HG03045 (cell line): ENCODE results near the gene EMCN.
"Not testable (repeated sequence)": the region's sequence is repeated elsewhere in the genome, so short reads cannot be mapped to it uniquely, and the experiment has no call there.

Experiments
- ATAC-seq: cut with Tn5 transposase; IDR thresholded peaks from one replicate; pipeline ENCODE4 v1.9.1; 2021; ENCODE audit warnings: mild to moderate bottlenecking, moderate library complexity; ENCODE audit not compliant: unreplicated experiment

The EMCN gene

GRCh38 chr4:100391086-100391485, 126.7 kb downstream of the EMCN start:
- ATAC-seq: no peak

- no peak for ATAC-seq
Observed at GRCh38 chr4:100386270-100386669, 131.6 kb downstream of the EMCN start.

GRCh38 chr4:100380401-100380800, 137.4 kb downstream of the EMCN start:
- not testable (repeated sequence) for ATAC-seq

- no peak for ATAC-seq
Observed at GRCh38 chr4:100379583-100380105, 138.2 kb downstream of the EMCN start.

GRCh38 chr4:100372432-100372831, 145.4 kb downstream of the EMCN start:
- no peak for ATAC-seq

- no peak for ATAC-seq
Observed at GRCh38 chr4:100369871-100370270, 148.0 kb downstream of the EMCN start.

- ATAC-seq: no peak
Observed at GRCh38 chr4:100367451-100367850, 150.4 kb downstream of the EMCN start.

- peak; percentile 78 for ATAC-seq
Observed at GRCh38 chr4:100366213-100366612, 151.6 kb downstream of the EMCN start.

GRCh38 chr4:100362366-100362765, 155.5 kb downstream of the EMCN start:
- no peak for ATAC-seq

- ATAC-seq: no peak
Observed at GRCh38 chr4:100361336-100361735, 156.5 kb downstream of the EMCN start.

GRCh38 chr4:100360211-100360610, 157.6 kb downstream of the EMCN start:
- ATAC-seq: no peak

GRCh38 chr4:100359441-100359840, 158.4 kb downstream of the EMCN start:
- ATAC-seq: no peak

- ATAC-seq: no peak
Observed at GRCh38 chr4:100357542-100357941, 160.3 kb downstream of the EMCN start.

GRCh38 chr4:100356172-100356571, 161.7 kb downstream of the EMCN start:
- no peak for ATAC-seq

- not testable (repeated sequence) for ATAC-seq
Observed at GRCh38 chr4:100352352-100352751, 165.5 kb downstream of the EMCN start.

GRCh38 chr4:100348473-100348872, 169.3 kb downstream of the EMCN start:
- ATAC-seq: no peak

GRCh38 chr4:100347241-100347640, 170.6 kb downstream of the EMCN start:
- no peak for ATAC-seq

GRCh38 chr4:100345585-100345984, 172.2 kb downstream of the EMCN start:
- ATAC-seq: no peak
